ENCODE measurements around the gene ZNRF4.

ZNRF4 gene

DNA sequence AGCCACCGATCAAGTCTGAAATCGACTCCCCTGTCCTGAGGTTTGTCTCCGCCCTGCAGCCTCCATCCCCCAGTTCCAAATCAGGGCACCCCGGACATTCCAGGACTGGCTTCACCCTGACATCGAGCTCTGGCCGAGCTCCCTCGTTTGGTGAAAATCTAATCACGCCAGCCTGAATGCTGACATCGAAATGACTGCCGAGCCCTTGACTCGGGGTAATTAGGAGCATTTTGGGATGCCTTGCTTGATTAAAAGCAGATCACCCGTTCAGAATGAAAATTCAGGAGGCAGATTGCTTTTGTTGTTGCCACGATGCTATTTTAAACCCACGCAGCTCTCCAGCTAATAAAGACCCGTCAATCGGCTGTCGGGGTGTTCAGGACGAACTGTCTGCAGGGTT is 34.3 kb downstream of the ZNRF4 start:
- no peak for TF ChIP-seq CTCF (IDR thresholded peaks at IDR 0.05; ENCODE audit: insufficient read depth, low read depth, low read length, missing control alignments)
- no peak for DNase-seq (ENCODE audit: low read depth)
- no peak overlapping the region for H3K4me3 ChIP-seq (ENCODE audit: low read depth, low read length)

GRCh38 chr19:5491565-5491964 is 36.3 kb downstream of the ZNRF4 start:
- DNase-seq (ENCODE audit: low read depth) = no peak
- TF ChIP-seq CTCF (IDR thresholded peaks at IDR 0.05; ENCODE audit: insufficient read depth, low read depth, low read length, missing control alignments) = no peak

DNA sequence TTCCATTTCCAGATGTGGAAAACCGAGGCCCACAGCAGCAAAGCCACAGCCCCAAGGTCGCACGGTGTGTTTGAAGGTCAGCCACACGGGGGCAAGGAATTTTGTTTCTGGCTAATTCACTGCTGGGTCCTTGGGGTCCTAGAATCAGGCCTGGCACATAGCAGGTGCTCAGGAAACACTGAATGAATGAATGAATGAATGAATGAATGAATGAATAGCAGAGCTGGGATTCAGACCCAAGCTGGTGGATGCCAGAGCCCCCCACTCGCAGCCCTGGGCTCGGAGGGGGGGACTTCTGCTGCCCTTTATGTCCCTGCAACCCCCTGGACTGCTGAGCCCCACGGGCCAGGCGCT is 37.0 kb downstream of the ZNRF4 start:
- H3K4me3 ChIP-seq (ENCODE audit: low read depth, low read length) = no peak overlapping the region
- no peak for TF ChIP-seq CTCF (IDR thresholded peaks at IDR 0.05; ENCODE audit: insufficient read depth, low read depth, low read length, missing control alignments)

More at GRCh38 chr19:5491565-5491964, 36.3 kb downstream of the ZNRF4 start:
- no peak overlapping the region for H3K4me3 ChIP-seq (ENCODE audit: low read depth, low read length)

GRCh38 chr19:5492635-5493409 is 37.6 kb downstream of the ZNRF4 start:
- no peak for DNase-seq (ENCODE audit: low read depth)
- H3K4me3 ChIP-seq (ENCODE audit: low read depth, low read length) = no peak overlapping the region
- TF ChIP-seq CTCF (IDR thresholded peaks at IDR 0.05; ENCODE audit: insufficient read depth, low read depth, low read length, missing control alignments) = no peak

More for the DNA sequence above, 37.0 kb downstream of the ZNRF4 start:
- no peak for DNase-seq (ENCODE audit: low read depth)

- no peak for TF ChIP-seq CTCF (IDR thresholded peaks at IDR 0.05; ENCODE audit: insufficient read depth, low read depth, low read length, missing control alignments)
- no peak for DNase-seq (ENCODE audit: low read depth)
- H3K4me3 ChIP-seq (ENCODE audit: low read depth, low read length) = no peak overlapping the region
Observed at GRCh38 chr19:5494773-5495172, 39.6 kb downstream of the ZNRF4 start.

- no peak for DNase-seq (ENCODE audit: low read depth)
- TF ChIP-seq CTCF (IDR thresholded peaks at IDR 0.05; ENCODE audit: insufficient read depth, low read depth, low read length, missing control alignments) = no peak
- H3K4me3 ChIP-seq (ENCODE audit: low read depth, low read length) = no peak overlapping the region
Observed at GRCh38 chr19:5495792-5496191, 40.6 kb downstream of the ZNRF4 start.

DNA sequence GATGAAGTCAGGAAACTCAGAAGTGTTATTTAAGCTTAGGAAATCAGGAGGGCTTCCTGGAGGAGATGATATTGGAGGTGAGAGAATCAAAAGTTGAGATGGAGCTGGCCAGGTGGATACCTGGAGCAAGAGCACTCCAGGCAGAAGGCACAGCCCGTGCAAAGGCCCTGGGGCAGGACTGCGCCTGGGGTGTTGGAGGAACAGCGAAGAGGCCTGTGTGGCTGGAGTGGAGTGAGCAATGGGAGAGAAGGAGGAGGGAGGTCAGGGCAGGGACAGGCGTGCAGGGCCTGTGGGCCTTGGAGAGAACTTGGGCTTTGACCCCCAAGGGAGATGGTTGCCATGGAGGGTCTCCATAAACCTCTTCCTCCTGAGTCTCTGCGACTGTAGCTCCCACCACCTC is 42.1 kb downstream of the ZNRF4 start:
- no peak for TF ChIP-seq CTCF (IDR thresholded peaks at IDR 0.05; ENCODE audit: insufficient read depth, low read depth, low read length, missing control alignments)
- DNase-seq (ENCODE audit: low read depth) = no peak
- H3K4me3 ChIP-seq (ENCODE audit: low read depth, low read length) = no peak overlapping the region
